Liver (tissue), 3 donors: ENCODE data around the gene CTAGE9.

Experiments
- CTCF ChIP-seq: fragments of 150-350 bp; IDR thresholded peaks from 2 replicates; pipeline ENCODE4 v1.5.1; 2017; ENCODE audit warnings: improper control_type of control experiment, low read depth, low read length; ENCODE audit not compliant: missing input control
- EGR1 ChIP-seq, 2 donors: IDR thresholded peaks; 2 replicates each; pipeline ENCODE4 v1.6.1; 2016 to 2018; ENCODE audit warnings: antibody characterized with exemption in 2 of 2, low read depth in 2 of 2
- JUND ChIP-seq, 2 donors: IDR thresholded peaks; 2 replicates each; pipeline ENCODE4 v1.6.1; 2016; ENCODE audit warnings: antibody characterized with exemption in 2 of 2
- MAX ChIP-seq: IDR thresholded peaks from 2 replicates; pipeline ENCODE4 v1.6.1; 2016; ENCODE audit warnings: antibody characterized with exemption
- TAF1 ChIP-seq: conservative IDR thresholded peaks from 2 replicates; pipeline ENCODE4 v1.6.1; 2016; ENCODE audit warnings: antibody characterized with exemption, mild to moderate bottlenecking
- TF ChIP-seq, protein P1 (sequence below): IDR thresholded peaks from 2 replicates; pipeline ENCODE4 v1.6.1; 2016; ENCODE audit warnings: antibody characterized with exemption, mild to moderate bottlenecking
- donor health status: healthy.
- donor health status: healthy.

GRCh38 chr6:131744432-131745287, 33.8 kb upstream of the CTAGE9 start:
- no peak for TF ChIP-seq JUND (IDR thresholded peaks at IDR 0.05)
- TF ChIP-seq MAX = no peak
- TF ChIP-seq, protein P1, sequence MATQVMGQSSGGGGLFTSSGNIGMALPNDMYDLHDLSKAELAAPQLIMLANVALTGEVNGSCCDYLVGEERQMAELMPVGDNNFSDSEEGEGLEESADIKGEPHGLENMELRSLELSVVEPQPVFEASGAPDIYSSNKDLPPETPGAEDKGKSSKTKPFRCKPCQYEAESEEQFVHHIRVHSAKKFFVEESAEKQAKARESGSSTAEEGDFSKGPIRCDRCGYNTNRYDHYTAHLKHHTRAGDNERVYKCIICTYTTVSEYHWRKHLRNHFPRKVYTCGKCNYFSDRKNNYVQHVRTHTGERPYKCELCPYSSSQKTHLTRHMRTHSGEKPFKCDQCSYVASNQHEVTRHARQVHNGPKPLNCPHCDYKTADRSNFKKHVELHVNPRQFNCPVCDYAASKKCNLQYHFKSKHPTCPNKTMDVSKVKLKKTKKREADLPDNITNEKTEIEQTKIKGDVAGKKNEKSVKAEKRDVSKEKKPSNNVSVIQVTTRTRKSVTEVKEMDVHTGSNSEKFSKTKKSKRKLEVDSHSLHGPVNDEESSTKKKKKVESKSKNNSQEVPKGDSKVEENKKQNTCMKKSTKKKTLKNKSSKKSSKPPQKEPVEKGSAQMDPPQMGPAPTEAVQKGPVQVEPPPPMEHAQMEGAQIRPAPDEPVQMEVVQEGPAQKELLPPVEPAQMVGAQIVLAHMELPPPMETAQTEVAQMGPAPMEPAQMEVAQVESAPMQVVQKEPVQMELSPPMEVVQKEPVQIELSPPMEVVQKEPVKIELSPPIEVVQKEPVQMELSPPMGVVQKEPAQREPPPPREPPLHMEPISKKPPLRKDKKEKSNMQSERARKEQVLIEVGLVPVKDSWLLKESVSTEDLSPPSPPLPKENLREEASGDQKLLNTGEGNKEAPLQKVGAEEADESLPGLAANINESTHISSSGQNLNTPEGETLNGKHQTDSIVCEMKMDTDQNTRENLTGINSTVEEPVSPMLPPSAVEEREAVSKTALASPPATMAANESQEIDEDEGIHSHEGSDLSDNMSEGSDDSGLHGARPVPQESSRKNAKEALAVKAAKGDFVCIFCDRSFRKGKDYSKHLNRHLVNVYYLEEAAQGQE = no peak
- TF ChIP-seq CTCF = no peak
- TF ChIP-seq TAF1 = no peak
- no peak for TF ChIP-seq EGR1 (IDR thresholded peaks at IDR 0.05; ENCODE audit: low read depth in 2 of 2)
